GM21526 (cell line): Measurements from ENCODE around the gene POGLUT2.

Source experiments
- ATAC-seq: cut with Tn5 transposase; IDR thresholded peaks from one replicate; pipeline ENCODE4 v1.9.1; 2021; ENCODE audit warnings: moderate library complexity; ENCODE audit not compliant: unreplicated experiment, low FRiP score

The POGLUT2 gene

GRCh38 chr13:102771298-102772041, 27.3 kb downstream of the POGLUT2 start:
- ATAC-seq = no peak

DNA sequence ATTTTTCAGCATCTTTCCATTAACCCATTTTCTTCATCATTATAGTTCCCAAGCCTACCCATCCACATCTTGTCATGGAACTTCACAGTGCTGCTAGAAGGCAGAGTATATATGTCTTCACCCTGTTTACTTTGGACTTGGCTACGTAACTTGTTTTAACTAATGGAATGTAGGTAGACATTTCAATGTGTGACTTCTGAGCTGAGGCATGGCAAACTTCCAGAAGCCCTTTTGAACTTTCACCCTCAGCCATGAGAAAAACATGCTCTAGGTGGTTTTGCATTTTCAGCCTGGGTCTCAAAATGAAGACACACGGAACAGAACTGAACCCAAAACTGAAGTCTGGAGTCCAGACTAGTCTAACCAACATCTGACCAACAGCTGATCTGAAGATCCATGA, 28.3 kb downstream of the POGLUT2 start:
- ATAC-seq = no peak

DNA sequence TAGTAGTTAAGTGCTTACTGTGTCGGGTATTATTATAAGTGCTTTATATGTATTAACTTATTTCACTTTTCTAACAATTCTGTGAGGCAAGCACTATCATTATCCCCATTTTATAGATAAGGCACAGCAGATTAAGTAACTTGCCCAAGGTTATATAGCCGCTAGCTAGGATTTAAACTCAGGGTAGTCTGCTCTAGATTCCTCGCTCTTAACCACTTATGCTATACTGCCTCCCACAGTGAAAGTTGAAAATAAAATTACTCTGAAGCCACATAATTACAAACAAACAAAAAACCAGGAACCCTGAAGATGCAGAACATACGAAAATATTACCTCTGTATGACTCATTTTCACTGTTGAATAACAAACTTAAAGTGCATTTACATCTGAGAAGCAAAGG, 29.1 kb downstream of the POGLUT2 start:
- no peak for ATAC-seq

GRCh38 chr13:102768909-102769308, 29.9 kb downstream of the POGLUT2 start:
- no peak for ATAC-seq

- no peak for ATAC-seq
Observed at GRCh38 chr13:102763741-102764140, 35.0 kb downstream of the POGLUT2 start.

- no peak for ATAC-seq
Observed at GRCh38 chr13:102761071-102761470, 37.7 kb downstream of the POGLUT2 start.

- no peak for ATAC-seq
Observed at GRCh38 chr13:102758842-102759241, 39.9 kb downstream of the POGLUT2 start.

DNA sequence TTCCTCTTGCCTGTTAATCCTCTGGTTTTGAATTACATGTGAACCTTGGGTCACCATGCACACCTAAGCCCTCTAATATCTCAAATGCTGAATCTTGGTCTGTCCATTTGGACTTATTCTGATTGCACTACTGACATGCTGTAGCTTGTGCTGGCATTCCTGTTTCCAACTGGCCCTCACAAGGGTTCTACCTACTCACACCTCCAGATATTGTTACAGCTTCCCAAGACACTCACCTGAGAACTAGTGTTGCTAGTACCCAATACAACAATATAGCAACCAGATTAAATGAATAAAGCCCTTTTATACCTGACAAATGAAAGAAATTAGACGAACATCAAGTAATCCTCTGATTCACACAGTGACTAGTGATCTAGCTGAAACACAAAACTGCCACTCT, 41.8 kb downstream of the POGLUT2 start:
- ATAC-seq = no peak

- ATAC-seq = no peak
Observed at GRCh38 chr13:102751886-102752285, 46.9 kb downstream of the POGLUT2 start.

DNA sequence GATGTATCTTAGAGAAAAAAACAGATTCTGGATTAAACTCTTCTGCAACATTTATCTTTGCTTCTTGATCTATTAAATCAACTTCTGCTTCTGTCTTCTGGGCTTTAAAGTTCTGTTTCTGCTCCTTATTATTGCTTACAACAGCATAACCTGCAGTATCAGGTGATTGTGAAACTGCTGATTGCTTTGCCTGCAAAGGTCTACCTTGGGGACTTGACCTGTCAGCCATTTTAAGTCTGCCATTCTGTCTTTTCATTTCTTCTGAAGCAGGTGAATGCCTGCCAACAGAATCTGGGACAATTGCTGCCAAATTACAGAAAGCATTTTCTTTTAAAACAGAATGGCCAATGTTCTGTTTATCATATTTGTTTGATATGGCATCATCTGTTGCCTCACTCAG, 56.3 kb downstream of the POGLUT2 start:
- no peak for ATAC-seq

GRCh38 chr13:102742101-102742500, 56.7 kb downstream of the POGLUT2 start:
- ATAC-seq = no peak
